GM23338 (cell line): ENCODE data around the gene HACL1. TPM values are rescaled to one million over a fixed set of nuclear protein-coding genes. Genes with fewer than 3 reads are reported as not detected.

Source experiments
- ATAC-seq: fragments of 200-7000 bp; cut with Tn5 transposase; 3 replicates; pipeline ENCODE4 v1.9.1; 2020
- DNase-seq: peaks from one replicate; pipeline ENCODE4 v3.0.0-alpha.2; 2015; ENCODE audit warnings: low spot score
- H2AFZ ChIP-seq: fragments of 200-600 bp; sonication (generic); 2 replicates; pipeline ENCODE4 v1.8.0; 2016; ENCODE audit warnings: antibody characterized with exemption, mild to moderate bottlenecking, moderate library complexity
- H3F3A ChIP-seq: fragments of 200-600 bp; sonication (generic); replicated peaks from 2 replicates; pipeline ENCODE4 v1.8.0; 2017; ENCODE audit warnings: antibody characterized with exemption, mixed run types, low read depth
- H3K27ac ChIP-seq: fragments of 200-600 bp; sonication (generic); 2 replicates; pipeline ENCODE4 v1.6.1; 2016; ENCODE audit warnings: low read depth
- H3K27me3 ChIP-seq: fragments of 200-600 bp; sonication (generic); 2 replicates; pipeline ENCODE4 v1.8.0; 2016; ENCODE audit warnings: mild to moderate bottlenecking, mixed run types, moderate library complexity; ENCODE audit not compliant: insufficient read depth
- H3K36me3 ChIP-seq: fragments of 200-600 bp; sonication (generic); 2 replicates; pipeline ENCODE4 v1.8.0; 2016; ENCODE audit warnings: mild to moderate bottlenecking; ENCODE audit not compliant: insufficient read depth
- H3K4me1 ChIP-seq: fragments of 200-600 bp; sonication (generic); 2 replicates; pipeline ENCODE4 v1.8.0; 2016; ENCODE audit warnings: mild to moderate bottlenecking, moderate library complexity; ENCODE audit not compliant: insufficient read depth
- H3K4me2 ChIP-seq: fragments of 200-600 bp; sonication (generic); 2 replicates; pipeline ENCODE4 v1.7.1; 2017; ENCODE audit warnings: mixed run types
- H3K4me3 ChIP-seq: fragments of 200-600 bp; sonication (generic); 2 replicates; pipeline ENCODE4 v1.6.1; 2016; ENCODE audit warnings: mixed run types
- H3K79me2 ChIP-seq: fragments of 200-600 bp; sonication (generic); replicated peaks from 2 replicates; pipeline ENCODE4 v1.8.0; 2017; ENCODE audit warnings: mild to moderate bottlenecking; ENCODE audit not compliant: insufficient read depth
- H3K9me2 ChIP-seq: fragments of 200-600 bp; sonication (generic); 2 replicates; pipeline ENCODE4 v1.8.0; 2017; ENCODE audit not compliant: insufficient read depth
- H4K20me1 ChIP-seq: fragments of 200-600 bp; sonication (generic); replicated peaks from 2 replicates; pipeline ENCODE4 v1.8.0; 2017; ENCODE audit warnings: mild to moderate bottlenecking; ENCODE audit not compliant: insufficient read depth
- H3K27ac Mint-ChIP-seq: 2 replicates; pipeline ENCODE4 v1.8.0; 2020; ENCODE audit warnings: inconsistent platforms, mild to moderate bottlenecking, moderate library complexity, mixed read lengths
- H3K27me3 Mint-ChIP-seq: 3 replicates; pipeline ENCODE4 v1.8.0; 2022; ENCODE audit warnings: low read depth, mild to moderate bottlenecking, moderate library complexity, mixed read lengths, inconsistent platforms; ENCODE audit not compliant: insufficient read depth, poor library complexity
- H3K36me3 Mint-ChIP-seq: 3 replicates; pipeline ENCODE4 v1.8.0; 2021; ENCODE audit warnings: low read depth, mild to moderate bottlenecking, inconsistent platforms, moderate library complexity, mixed read lengths
- H3K4me1 Mint-ChIP-seq: 3 replicates; pipeline ENCODE4 v1.8.0; 2020; ENCODE audit warnings: mild to moderate bottlenecking, inconsistent platforms, mixed read lengths
- H3K4me3 Mint-ChIP-seq: 3 replicates; pipeline ENCODE4 v1.8.0; 2021; ENCODE audit warnings: moderate library complexity, mild to moderate bottlenecking, inconsistent platforms, mixed read lengths
- H3K9me3 Mint-ChIP-seq: 3 replicates; pipeline ENCODE4 v1.8.0; 2020; ENCODE audit warnings: moderate library complexity, mild to moderate bottlenecking, inconsistent platforms, mixed read lengths
- CREB1 ChIP-seq: fragments of 250-450 bp; sonication (Bioruptor Pico); IDR thresholded peaks from 2 replicates; pipeline ENCODE4 v1.5.0; 2020; ENCODE audit warnings: low read depth, mild to moderate bottlenecking, moderate library complexity
- EZH2 ChIP-seq: fragments of 200-600 bp; sonication (generic); IDR thresholded peaks from one replicate; pipeline ENCODE4 v1.8.0; 2017; ENCODE audit warnings: antibody characterized with exemption, mild to moderate bottlenecking, low read depth; ENCODE audit not compliant: unreplicated experiment
- EZH2phosphoT487 ChIP-seq: fragments of 200-600 bp; sonication (generic); IDR thresholded peaks from one replicate; pipeline ENCODE4 v1.8.1; 2018; ENCODE audit warnings: antibody characterized with exemption; ENCODE audit not compliant: unreplicated experiment
- JUNB ChIP-seq: IDR thresholded peaks from one replicate; pipeline ENCODE4 v1.6.1; 2016; ENCODE audit warnings: antibody characterized with exemption; ENCODE audit not compliant: unreplicated experiment
- NANOG ChIP-seq: IDR thresholded peaks from 2 replicates; pipeline ENCODE4 v1.6.1; 2016; ENCODE audit warnings: antibody characterized with exemption, borderline replicate concordance
- POLR2AphosphoS5 ChIP-seq: IDR thresholded peaks from 2 replicates; pipeline ENCODE4 v1.6.1; 2016; ENCODE audit warnings: antibody characterized with exemption, low read depth
- STAT1 ChIP-seq: IDR thresholded peaks from one replicate; pipeline ENCODE4 v1.6.1; 2016; ENCODE audit warnings: antibody characterized with exemption; ENCODE audit not compliant: unreplicated experiment
- ZNF331 ChIP-seq: fragments of 250-450 bp; sonication (Bioruptor Pico); IDR thresholded peaks from 2 replicates; pipeline ENCODE4 v1.5.0; 2020; ENCODE audit warnings: low read depth, mild to moderate bottlenecking, moderate library complexity
- polyA plus RNA-seq: library from polyadenylated mRNA; unstranded; fragments of >200 nt; fragmentation: Nextera tagmentation; extraction: Ambion mirVana; gene quantifications from 2 replicates; pipeline ENCODE4 v1.2.1, GENCODE V29; 2016
- total RNA-seq: library from RNA; depleted of rRNA; stranded (reverse); fragments of >200 nt; shearing (Covaris generic); gene quantifications from 2 replicates; pipeline ENCODE4 v1.2.3, GENCODE V29; 2014
- TF ChIP-seq, protein P1 (sequence below): fragments of 250-450 bp; sonication (Bioruptor Pico); IDR thresholded peaks from 2 replicates; pipeline ENCODE4 v1.5.0; 2020; ENCODE audit warnings: mild to moderate bottlenecking, moderate library complexity
- TF ChIP-seq, protein P2 (sequence below): IDR thresholded peaks from 2 replicates; pipeline ENCODE4 v1.6.1; 2016; ENCODE audit warnings: antibody characterized with exemption

HACL1 gene
- total and polyA plus RNA-seq, 2 experiments from 2014 or later: 19.6 to 33.5 TPM

DNA sequence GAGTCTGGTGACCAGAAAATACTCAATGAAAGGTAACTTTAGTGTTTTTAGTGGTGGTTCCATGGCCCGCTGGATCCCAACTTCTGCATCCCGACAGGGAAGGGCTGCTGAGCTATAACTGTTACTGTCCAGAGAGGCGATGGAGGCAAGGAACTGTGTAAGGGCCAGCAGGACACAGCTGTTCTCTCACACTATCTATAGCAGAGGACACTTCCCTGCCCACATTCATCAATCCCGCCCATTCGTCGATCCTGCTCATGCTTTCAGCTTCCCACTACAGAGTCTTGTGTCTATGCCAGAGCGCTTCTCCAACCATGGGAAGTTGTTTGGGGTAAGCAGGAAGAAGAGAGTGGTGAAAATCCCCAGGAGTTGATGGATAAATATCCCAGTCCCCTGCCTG, 88.3 kb downstream of the HACL1 start:
- Histone ChIP-seq H2AFZ (no peak overlapping the region), H3K4me1 (no peaks in the 10 kb centered on the region), H3K4me3 (no peak overlapping the region), H3K36me3 (no peaks in the 10 kb centered on the region), H3F3A (no peaks in the 10 kb centered on the region), H3K27me3 (no peaks in the 10 kb centered on the region), H4K20me1 (no peaks in the 10 kb centered on the region), H3K9me2 (no peaks in the 10 kb centered on the region), H3K4me2 (no peak overlapping the region), H3K27ac (no peak overlapping the region), H3K79me2 (no peaks in the 10 kb centered on the region)
- H3K27ac Mint-ChIP-seq: no peak overlapping the region
- no peak for TF ChIP-seq POLR2AphosphoS5
- no peak for TF ChIP-seq NANOG
- TF ChIP-seq JUNB: no peak
- TF ChIP-seq ZNF331 (CRISPR knock-in tag): no peak
- no peak for TF ChIP-seq EZH2
- TF ChIP-seq, protein P1, sequence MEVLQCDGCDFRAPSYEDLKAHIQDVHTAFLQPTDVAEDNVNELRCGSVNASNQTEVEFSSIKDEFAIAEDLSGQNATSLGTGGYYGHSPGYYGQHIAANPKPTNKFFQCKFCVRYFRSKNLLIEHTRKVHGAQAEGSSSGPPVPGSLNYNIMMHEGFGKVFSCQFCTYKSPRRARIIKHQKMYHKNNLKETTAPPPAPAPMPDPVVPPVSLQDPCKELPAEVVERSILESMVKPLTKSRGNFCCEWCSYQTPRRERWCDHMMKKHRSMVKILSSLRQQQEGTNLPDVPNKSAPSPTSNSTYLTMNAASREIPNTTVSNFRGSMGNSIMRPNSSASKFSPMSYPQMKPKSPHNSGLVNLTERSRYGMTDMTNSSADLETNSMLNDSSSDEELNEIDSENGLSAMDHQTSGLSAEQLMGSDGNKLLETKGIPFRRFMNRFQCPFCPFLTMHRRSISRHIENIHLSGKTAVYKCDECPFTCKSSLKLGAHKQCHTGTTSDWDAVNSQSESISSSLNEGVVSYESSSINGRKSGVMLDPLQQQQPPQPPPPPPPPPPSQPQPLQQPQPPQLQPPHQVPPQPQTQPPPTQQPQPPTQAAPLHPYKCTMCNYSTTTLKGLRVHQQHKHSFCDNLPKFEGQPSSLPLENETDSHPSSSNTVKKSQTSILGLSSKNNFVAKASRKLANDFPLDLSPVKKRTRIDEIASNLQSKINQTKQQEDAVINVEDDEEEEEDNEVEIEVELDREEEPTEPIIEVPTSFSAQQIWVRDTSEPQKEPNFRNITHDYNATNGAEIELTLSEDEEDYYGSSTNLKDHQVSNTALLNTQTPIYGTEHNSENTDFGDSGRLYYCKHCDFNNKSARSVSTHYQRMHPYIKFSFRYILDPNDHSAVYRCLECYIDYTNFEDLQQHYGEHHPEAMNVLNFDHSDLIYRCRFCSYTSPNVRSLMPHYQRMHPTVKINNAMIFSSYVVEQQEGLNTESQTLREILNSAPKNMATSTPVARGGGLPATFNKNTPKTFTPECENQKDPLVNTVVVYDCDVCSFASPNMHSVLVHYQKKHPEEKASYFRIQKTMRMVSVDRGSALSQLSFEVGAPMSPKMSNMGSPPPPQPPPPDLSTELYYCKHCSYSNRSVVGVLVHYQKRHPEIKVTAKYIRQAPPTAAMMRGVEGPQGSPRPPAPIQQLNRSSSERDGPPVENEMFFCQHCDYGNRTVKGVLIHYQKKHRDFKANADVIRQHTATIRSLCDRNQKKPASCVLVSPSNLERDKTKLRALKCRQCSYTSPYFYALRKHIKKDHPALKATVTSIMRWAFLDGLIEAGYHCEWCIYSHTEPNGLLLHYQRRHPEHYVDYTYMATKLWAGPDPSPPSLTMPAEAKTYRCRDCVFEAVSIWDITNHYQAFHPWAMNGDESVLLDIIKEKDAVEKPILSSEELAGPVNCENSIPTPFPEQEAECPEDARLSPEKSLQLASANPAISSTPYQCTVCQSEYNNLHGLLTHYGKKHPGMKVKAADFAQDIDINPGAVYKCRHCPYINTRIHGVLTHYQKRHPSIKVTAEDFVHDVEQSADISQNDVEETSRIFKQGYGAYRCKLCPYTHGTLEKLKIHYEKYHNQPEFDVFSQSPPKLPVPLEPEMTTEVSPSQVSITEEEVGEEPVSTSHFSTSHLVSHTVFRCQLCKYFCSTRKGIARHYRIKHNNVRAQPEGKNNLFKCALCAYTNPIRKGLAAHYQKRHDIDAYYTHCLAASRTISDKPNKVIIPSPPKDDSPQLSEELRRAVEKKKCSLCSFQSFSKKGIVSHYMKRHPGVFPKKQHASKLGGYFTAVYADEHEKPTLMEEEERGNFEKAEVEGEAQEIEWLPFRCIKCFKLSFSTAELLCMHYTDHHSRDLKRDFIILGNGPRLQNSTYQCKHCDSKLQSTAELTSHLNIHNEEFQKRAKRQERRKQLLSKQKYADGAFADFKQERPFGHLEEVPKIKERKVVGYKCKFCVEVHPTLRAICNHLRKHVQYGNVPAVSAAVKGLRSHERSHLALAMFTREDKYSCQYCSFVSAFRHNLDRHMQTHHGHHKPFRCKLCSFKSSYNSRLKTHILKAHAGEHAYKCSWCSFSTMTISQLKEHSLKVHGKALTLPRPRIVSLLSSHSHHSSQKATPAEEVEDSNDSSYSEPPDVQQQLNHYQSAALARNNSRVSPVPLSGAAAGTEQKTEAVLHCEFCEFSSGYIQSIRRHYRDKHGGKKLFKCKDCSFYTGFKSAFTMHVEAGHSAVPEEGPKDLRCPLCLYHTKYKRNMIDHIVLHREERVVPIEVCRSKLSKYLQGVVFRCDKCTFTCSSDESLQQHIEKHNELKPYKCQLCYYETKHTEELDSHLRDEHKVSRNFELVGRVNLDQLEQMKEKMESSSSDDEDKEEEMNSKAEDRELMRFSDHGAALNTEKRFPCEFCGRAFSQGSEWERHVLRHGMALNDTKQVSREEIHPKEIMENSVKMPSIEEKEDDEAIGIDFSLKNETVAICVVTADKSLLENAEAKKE (CRISPR knock-in tag): no peak
- TF ChIP-seq STAT1: no peak
- TF ChIP-seq, protein P2, sequence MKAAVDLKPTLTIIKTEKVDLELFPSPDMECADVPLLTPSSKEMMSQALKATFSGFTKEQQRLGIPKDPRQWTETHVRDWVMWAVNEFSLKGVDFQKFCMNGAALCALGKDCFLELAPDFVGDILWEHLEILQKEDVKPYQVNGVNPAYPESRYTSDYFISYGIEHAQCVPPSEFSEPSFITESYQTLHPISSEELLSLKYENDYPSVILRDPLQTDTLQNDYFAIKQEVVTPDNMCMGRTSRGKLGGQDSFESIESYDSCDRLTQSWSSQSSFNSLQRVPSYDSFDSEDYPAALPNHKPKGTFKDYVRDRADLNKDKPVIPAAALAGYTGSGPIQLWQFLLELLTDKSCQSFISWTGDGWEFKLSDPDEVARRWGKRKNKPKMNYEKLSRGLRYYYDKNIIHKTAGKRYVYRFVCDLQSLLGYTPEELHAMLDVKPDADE: no peak
- no peak for TF ChIP-seq EZH2phosphoT487
- TF ChIP-seq CREB1: no peak
- peaks cover 3% of the 10 kb centered on the region for H3K27me3 Mint-ChIP-seq
- no peak overlapping the region for H3K4me3 Mint-ChIP-seq
- no peaks in the 10 kb centered on the region for H3K4me1 Mint-ChIP-seq
- H3K9me3 Mint-ChIP-seq: no peaks in the 10 kb centered on the region
- no peak for ATAC-seq
- DNase-seq: no peak
- H3K36me3 Mint-ChIP-seq: no peaks in the 10 kb centered on the region
